HepG2 (cell line): Measurements from ENCODE around the gene LDLRAD4. TPM values are rescaled to one million over a fixed set of nuclear protein-coding genes. Genes with fewer than 3 reads are reported as not detected.

Experiments
- ATAC-seq: fragments of 200-7000 bp; cut with Tn5 transposase; 3 replicates; pipeline ENCODE4 v1.9.1; 2020; ENCODE audit warnings: mild to moderate bottlenecking, moderate library complexity
- BruUV-seq: library from RNA; stranded (reverse); fragments of 400-500 nt; replicated peaks from 2 replicates; lab custom pipeline; 2021; lab: Mats Ljungman, UMichigan
- CTCF ChIA-PET: fragments of 300-600 bp; formaldehyde crosslinking; extraction: SDS; loops from one replicate; lab custom pipeline; 2021; ENCODE audit warnings: low total read pairs, inconsistent platforms, low intra/inter-chr PET ratio; lab: Yijun Ruan, JAX
- POLR2A ChIA-PET: fragments of 350-600 bp; sonication (Branson Sonifier 250); formaldehyde crosslinking; loops from one replicate; lab custom pipeline; 2020; ENCODE audit warnings: antibody characterized with exemption, inconsistent platforms; lab: Yijun Ruan, JAX
- DNase-seq: peaks from one replicate; pipeline ENCODE4 v3.0.0-alpha.2; 2015; ENCODE audit warnings: low spot score
- FAIRE-seq: peaks from 3 replicates; lab custom pipeline; 2011; peaks lifted over from hg19 to GRCh38; lab: Jason Lieb, UNC
- H2AFZ ChIP-seq: one replicate; pipeline ENCODE4 v1.6.1; 2011; ENCODE audit warnings: low read length, inconsistent platforms
- H3K27ac ChIP-seq: fragments of 300-600 bp; 3 replicates; pipeline ENCODE4 v1.8.0; 2011; ENCODE audit warnings: mixed run types, mild to moderate bottlenecking, mixed read lengths, low read length, inconsistent platforms; ENCODE audit not compliant: insufficient read depth; ENCODE audit errors: extremely low read length
- H3K27me3 ChIP-seq, 2 experiments: fragments of 200-600 bp in 1 of 2; 2 replicates in 1 of 2; 3 replicates in 1 of 2; pipeline versions ENCODE4 v1.6.0 to v1.8.0; 2011; ENCODE audit warnings: low read length in 2 of 2, mild to moderate bottlenecking in 2 of 2, moderate library complexity in 2 of 2, inconsistent platforms in 1 of 2; ENCODE audit not compliant: insufficient read depth in 2 of 2, control insufficient read depth in 1 of 2
- H3K36me3 ChIP-seq, 2 experiments: fragments of 200-600 bp in 1 of 2; replicated peaks in 1 of 2; 2 replicates in 1 of 2; 3 replicates in 1 of 2; pipeline versions ENCODE4 v1.5.1 to v1.8.0; 2011; ENCODE audit warnings: low read length in 2 of 2, inconsistent platforms in 1 of 2; ENCODE audit not compliant: insufficient read depth in 2 of 2, control insufficient read depth in 1 of 2
- H3K4me1 ChIP-seq: 2 replicates; pipeline ENCODE4 v1.5.1; 2012; ENCODE audit warnings: low read length, inconsistent platforms; ENCODE audit not compliant: insufficient read depth
- H3K4me2 ChIP-seq: 2 replicates; pipeline ENCODE4 v1.6.0; 2011; ENCODE audit warnings: low read depth, low read length, inconsistent platforms
- H3K4me3 ChIP-seq, 3 experiments: fragments of 200-600 bp in 1 of 3; sonication (generic), shearing (Covaris generic) in 1 of 3; replicated peaks in 1 of 3; 2 replicates each; pipeline ENCODE4 v1.5.1; 2011 to 2016; ENCODE audit warnings: low read length in 3 of 3, inconsistent platforms in 2 of 3, low read depth in 2 of 3, mild to moderate bottlenecking in 2 of 3, control low read depth in 1 of 3, mixed read lengths in 1 of 3; ENCODE audit not compliant: insufficient read depth in 1 of 3
- H3K79me2 ChIP-seq: one replicate; pipeline ENCODE4 v1.6.1; 2011; ENCODE audit warnings: low read length, inconsistent platforms; ENCODE audit not compliant: insufficient read depth
- H3K9ac ChIP-seq: 2 replicates; pipeline ENCODE4 v1.6.0; 2011; ENCODE audit warnings: mild to moderate bottlenecking, low read depth, low read length, inconsistent platforms; ENCODE audit not compliant: insufficient read depth
- H3K9me3 ChIP-seq: 2 replicates; pipeline ENCODE4 v1.5.1; 2012; ENCODE audit warnings: mild to moderate bottlenecking, low read length
- H4K20me1 ChIP-seq: 2 replicates; pipeline ENCODE4 v1.6.0; 2011; ENCODE audit warnings: inconsistent platforms, mild to moderate bottlenecking, low read length, moderate library complexity; ENCODE audit not compliant: insufficient read depth
- ATM ChIP-seq: fragments of 450-650 bp; IDR thresholded peaks from 2 replicates; pipeline ENCODE4 v1.7.1; 2017; ENCODE audit warnings: mild to moderate bottlenecking, borderline replicate concordance
- ETV6 ChIP-seq: sonication (generic); formaldehyde crosslinking; conservative IDR thresholded peaks from 2 replicates; pipeline ENCODE4 v1.4.0; 2020; ENCODE audit warnings: missing genetic modification reagents
- FOXK2 ChIP-seq: fragments of 450-650 bp; IDR thresholded peaks from 2 replicates; pipeline ENCODE4 v1.6.1; 2016
- HDAC6 ChIP-seq: fragments of 200-600 bp; sonication (generic); IDR thresholded peaks from 2 replicates; pipeline ENCODE4 v1.7.0; 2017; ENCODE audit warnings: mild to moderate bottlenecking, antibody characterized with exemption, low read length, low read depth
- NAIF1 ChIP-seq: sonication (generic); formaldehyde crosslinking; IDR thresholded peaks from 2 replicates; pipeline ENCODE4 v1.5.0; 2020; ENCODE audit warnings: mild to moderate bottlenecking, missing genetic modification reagents, borderline replicate concordance
- NR2F6 ChIP-seq, 2 experiments: IDR thresholded peaks; 2 replicates each; pipeline ENCODE4 v1.6.1; 2016; ENCODE audit warnings: antibody characterized with exemption in 1 of 2, mild to moderate bottlenecking in 1 of 2
- PRPF4 ChIP-seq: fragments of 200-400 bp; formaldehyde crosslinking; IDR thresholded peaks from 2 replicates; pipeline ENCODE4 v1.6.1; 2016; ENCODE audit warnings: low read length, low read depth; ENCODE audit not compliant: poor library complexity, severe bottlenecking
- RNF2 ChIP-seq: fragments of 450-650 bp; conservative IDR thresholded peaks from 2 replicates; pipeline ENCODE4 v1.6.1; 2016; ENCODE audit warnings: low read depth
- SMYD3 ChIP-seq: sonication (generic); formaldehyde crosslinking; IDR thresholded peaks from 2 replicates; pipeline ENCODE4 v1.8.1; 2023; ENCODE audit warnings: mild to moderate bottlenecking, missing genetic modification reagents
- SNRNP70 ChIP-seq: fragments of 200-400 bp; formaldehyde crosslinking; IDR thresholded peaks from 2 replicates; pipeline ENCODE4 v1.6.1; 2017; ENCODE audit warnings: mild to moderate bottlenecking, low read depth, low read length, moderate library complexity
- ZFP36L2 ChIP-seq: sonication (generic); formaldehyde crosslinking; IDR thresholded peaks from 2 replicates; pipeline ENCODE4 v1.4.0; 2020; ENCODE audit warnings: missing genetic modification reagents
- ZMYM4 ChIP-seq: sonication (generic); formaldehyde crosslinking; IDR thresholded peaks from 2 replicates; pipeline ENCODE4 v1.8.1; 2023; ENCODE audit warnings: mild to moderate bottlenecking, missing genetic modification reagents
- ZSCAN20 ChIP-seq: sonication (generic); formaldehyde crosslinking; IDR thresholded peaks from 2 replicates; pipeline ENCODE4 v1.4.0; 2020; ENCODE audit warnings: missing genetic modification reagents, mild to moderate bottlenecking, borderline replicate concordance
- ZSCAN22 ChIP-seq: sonication (generic); formaldehyde crosslinking; IDR thresholded peaks from 2 replicates; pipeline ENCODE4 v1.4.0; 2020; ENCODE audit warnings: mild to moderate bottlenecking, missing genetic modification reagents
- WGBS: methylation state at CpG from one replicate; pipeline ENCODE4 v1.1.6; 2017; ENCODE audit warnings: low lambda C conversion rate; 5-methylcytosine and 5-hydroxymethylcytosine counted together
- in situ Hi-C: cut with HindIII; loops from 2 replicates; pipeline ENCODE4 v1.10.0; 2017; ENCODE audit warnings: low pct_unique_long_range_greater_than_20kb; ENCODE audit not compliant: extremely low pct_ligation_motif_present
- intact Hi-C: fragments of 100-400 bp; cut with micrococcal nuclease; formaldehyde crosslinking; loops from one replicate; pipeline ENCODE4 v1.10.0; 2022; ENCODE audit not compliant: unreplicated experiment
- polyA plus RNA-seq, 8 experiments: library from polyadenylated mRNA; depleted of rRNA in 3 of 8; stranded (reverse) in 7 of 8; unstranded in 1 of 8; fragments of >200 nt; fragmentation: Illumina TruSeq in 4 of 8; extraction: Trizol in 4 of 8; gene quantifications; 2 replicates each; pipeline versions ENCODE4 v1.2.1 to v1.2.3, GENCODE V29; 2011 to 2016; ENCODE audit warnings: low read depth in 4 of 8, missing spikeins in 1 of 8, mixed read lengths in 1 of 8; ENCODE audit not compliant: insufficient read depth in 1 of 8
- total RNA-seq, 5 experiments: library from RNA; depleted of rRNA; stranded (reverse); fragments of >200 nt; fragmentation: Illumina TruSeq; extraction: Trizol; gene quantifications; 2 replicates each; pipeline ENCODE4 v1.2.3, GENCODE V29; 2016; ENCODE audit warnings: low read depth in 1 of 5
- TF ChIP-seq, protein P1 (sequence below): sonication (generic); formaldehyde crosslinking; IDR thresholded peaks from 2 replicates; pipeline ENCODE4 v1.4.0; 2020; ENCODE audit warnings: missing genetic modification reagents, borderline replicate concordance
- TF ChIP-seq, protein P2 (sequence below): sonication (generic); formaldehyde crosslinking; IDR thresholded peaks from 2 replicates; pipeline ENCODE4 v1.5.0; 2020; ENCODE audit warnings: missing genetic modification reagents

The LDLRAD4 gene
- total and polyA plus RNA-seq, 2 of the 13 experiments (the other 11 are each of a cell fraction or from before 2014, with no cell fraction given) = 13.6 to 20.9 TPM

DNA sequence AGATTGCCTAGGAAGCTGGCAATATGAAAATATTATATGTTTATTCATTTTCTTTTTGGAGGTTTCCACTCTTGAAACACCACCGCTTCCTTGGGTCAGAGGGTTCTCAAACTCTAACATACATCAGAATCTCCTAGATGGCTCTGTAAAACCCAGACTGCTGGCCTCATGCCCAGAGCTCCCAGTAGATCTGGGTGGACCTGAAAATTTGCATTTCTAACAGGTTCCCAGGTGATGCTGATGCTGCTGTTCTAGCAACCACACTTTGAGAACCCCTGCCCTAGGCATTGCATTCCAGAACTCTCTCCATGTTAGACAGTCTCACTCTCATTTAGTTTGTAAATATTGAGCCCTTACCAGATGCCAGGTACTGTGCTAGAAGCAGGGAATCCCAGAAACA lies 368.4 kb downstream of the LDLRAD4 start:
- in situ Hi-C loops = no loop called here
- Histone ChIP-seq H4K20me1 (no peaks in the 10 kb centered on the region), H3K4me1 (no peaks in the 10 kb centered on the region), H3K9me3 (no peaks in the 10 kb centered on the region), H3K9ac (no peak overlapping the region), H3K27ac (no peak overlapping the region), H3K4me2 (no peak overlapping the region), H3K36me3 (no peaks in the 10 kb centered on the region), H3K79me2 (no peaks in the 10 kb centered on the region), H2AFZ (no peak overlapping the region), H3K4me3 (no peak overlapping the region), H3K27me3 (no peaks in the 10 kb centered on the region)
- intact Hi-C loops = no loop called here
- FAIRE-seq (no peak), ATAC-seq (no peak), DNase-seq (no peak)
- 100% methylated on average over 1 of the region's 1 CpG for WGBS
- ChIA-PET POLR2A (no interaction called here), CTCF (no interaction called here)
- no peak for TF ChIP-seq ZSCAN20 (CRISPR knock-in tag)
- TF ChIP-seq HDAC6 = no peak
- TF ChIP-seq NAIF1 (CRISPR knock-in tag) = no peak
- TF ChIP-seq, all 625 proteins: peak for 0
- no TSS peak for BruUV-seq

DNA sequence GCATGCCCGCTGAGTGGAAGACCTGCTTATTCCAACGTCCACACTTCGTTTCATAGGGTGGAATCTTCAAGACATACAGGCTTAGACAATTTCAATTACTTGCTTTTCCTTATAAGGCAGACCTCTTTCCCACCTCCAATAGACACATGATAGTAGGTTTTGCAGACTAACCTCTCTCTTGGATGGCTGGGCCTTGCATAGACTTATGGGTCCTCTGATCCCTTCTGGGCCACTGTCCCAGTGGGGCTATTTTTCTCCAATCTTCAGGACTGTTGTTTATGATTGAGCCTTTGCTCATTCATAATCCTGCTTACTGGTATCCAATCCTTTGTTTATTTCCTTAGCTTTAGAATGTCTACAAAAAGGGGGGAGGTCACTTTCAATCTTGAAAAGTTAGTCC lies 368.9 kb downstream of the LDLRAD4 start:
- Histone ChIP-seq H4K20me1 (no peaks in the 10 kb centered on the region), H2AFZ (no peak overlapping the region), H3K9me3 (no peaks in the 10 kb centered on the region), H3K4me2 (no peak overlapping the region), H3K4me3 (no peak overlapping the region), H3K27ac (no peak overlapping the region), H3K36me3 (no peaks in the 10 kb centered on the region), H3K4me1 (no peaks in the 10 kb centered on the region), H3K27me3 (no peaks in the 10 kb centered on the region), H3K9ac (no peak overlapping the region), H3K79me2 (no peaks in the 10 kb centered on the region)
- ATAC-seq = no peak
- no peak for FAIRE-seq
- BruUV-seq = no TSS peak
- intact Hi-C loops (no loop called here), in situ Hi-C loops (no loop called here)
- POLR2A ChIA-PET = no interaction called here
- 97% methylated on average over 3 of the region's 3 CpGs for WGBS
- CTCF ChIA-PET = no interaction called here
- no peak for DNase-seq
- TF ChIP-seq PRPF4 (no peak), RNF2 (no peak), ZSCAN22 (CRISPR knock-in tag) (no peak), ETV6 (CRISPR knock-in tag) (no peak), SMYD3 (CRISPR knock-in tag) (no peak), ZMYM4 (no peak), FOXK2 (no peak), ATM (no peak), ZFP36L2 (CRISPR knock-in tag) (no peak), SNRNP70 (no peak), NR2F6 (IDR thresholded peaks at IDR 0.05) (no peak), NR2F6 (CRISPR knock-in tag; IDR thresholded peaks at IDR 0.05) (no peak)
- TF ChIP-seq, protein P1, sequence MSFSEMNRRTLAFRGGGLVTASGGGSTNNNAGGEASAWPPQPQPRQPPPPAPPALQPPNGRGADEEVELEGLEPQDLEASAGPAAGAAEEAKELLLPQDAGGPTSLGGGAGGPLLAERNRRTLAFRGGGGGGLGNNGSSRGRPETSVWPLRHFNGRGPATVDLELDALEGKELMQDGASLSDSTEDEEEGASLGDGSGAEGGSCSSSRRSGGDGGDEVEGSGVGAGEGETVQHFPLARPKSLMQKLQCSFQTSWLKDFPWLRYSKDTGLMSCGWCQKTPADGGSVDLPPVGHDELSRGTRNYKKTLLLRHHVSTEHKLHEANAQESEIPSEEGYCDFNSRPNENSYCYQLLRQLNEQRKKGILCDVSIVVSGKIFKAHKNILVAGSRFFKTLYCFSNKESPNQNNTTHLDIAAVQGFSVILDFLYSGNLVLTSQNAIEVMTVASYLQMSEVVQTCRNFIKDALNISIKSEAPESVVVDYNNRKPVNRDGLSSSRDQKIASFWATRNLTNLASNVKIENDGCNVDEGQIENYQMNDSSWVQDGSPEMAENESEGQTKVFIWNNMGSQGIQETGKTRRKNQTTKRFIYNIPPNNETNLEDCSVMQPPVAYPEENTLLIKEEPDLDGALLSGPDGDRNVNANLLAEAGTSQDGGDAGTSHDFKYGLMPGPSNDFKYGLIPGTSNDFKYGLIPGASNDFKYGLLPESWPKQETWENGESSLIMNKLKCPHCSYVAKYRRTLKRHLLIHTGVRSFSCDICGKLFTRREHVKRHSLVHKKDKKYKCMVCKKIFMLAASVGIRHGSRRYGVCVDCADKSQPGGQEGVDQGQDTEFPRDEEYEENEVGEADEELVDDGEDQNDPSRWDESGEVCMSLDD (CRISPR knock-in tag) = no peak
- TF ChIP-seq, protein P2, sequence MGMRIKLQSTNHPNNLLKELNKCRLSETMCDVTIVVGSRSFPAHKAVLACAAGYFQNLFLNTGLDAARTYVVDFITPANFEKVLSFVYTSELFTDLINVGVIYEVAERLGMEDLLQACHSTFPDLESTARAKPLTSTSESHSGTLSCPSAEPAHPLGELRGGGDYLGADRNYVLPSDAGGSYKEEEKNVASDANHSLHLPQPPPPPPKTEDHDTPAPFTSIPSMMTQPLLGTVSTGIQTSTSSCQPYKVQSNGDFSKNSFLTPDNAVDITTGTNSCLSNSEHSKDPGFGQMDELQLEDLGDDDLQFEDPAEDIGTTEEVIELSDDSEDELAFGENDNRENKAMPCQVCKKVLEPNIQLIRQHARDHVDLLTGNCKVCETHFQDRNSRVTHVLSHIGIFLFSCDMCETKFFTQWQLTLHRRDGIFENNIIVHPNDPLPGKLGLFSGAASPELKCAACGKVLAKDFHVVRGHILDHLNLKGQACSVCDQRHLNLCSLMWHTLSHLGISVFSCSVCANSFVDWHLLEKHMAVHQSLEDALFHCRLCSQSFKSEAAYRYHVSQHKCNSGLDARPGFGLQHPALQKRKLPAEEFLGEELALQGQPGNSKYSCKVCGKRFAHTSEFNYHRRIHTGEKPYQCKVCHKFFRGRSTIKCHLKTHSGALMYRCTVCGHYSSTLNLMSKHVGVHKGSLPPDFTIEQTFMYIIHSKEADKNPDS (CRISPR knock-in tag) = no peak
